ENCODE measurements around the gene NAT16. TPM values are rescaled to one million over a fixed set of nuclear protein-coding genes. Genes with fewer than 3 reads are reported as not detected.
A peak's percentile ranks its signal among the peaks of the same experiment; 100 is the strongest.

NAT16 gene
- total and polyA plus RNA-seq, 2 of the 13 experiments (the other 11 are each of a cell fraction or from before 2014, with no cell fraction given): 0.04 TPM; not detected in 1

- TF ChIP-seq RNF219 (CRISPR knock-in tag; IDR thresholded peaks at IDR 0.05): 0 out of 2 replicates have a peak, but pooled peaks have one; percentile 22
- TF ChIP-seq TFDP1 (CRISPR knock-in tag; IDR thresholded peaks at IDR 0.05; ENCODE audit: borderline replicate concordance): peak; percentile 75; the same call in 1 of the 2 replicates
- no peak for TF ChIP-seq ZNF569 (CRISPR knock-in tag; IDR thresholded peaks at IDR 0.05; ENCODE audit: borderline replicate concordance)
- peak; percentile 92 for TF ChIP-seq ZNF574 (CRISPR knock-in tag; IDR thresholded peaks at IDR 0.05)
- no peak for TF ChIP-seq AGO1 (IDR thresholded peaks at IDR 0.05; ENCODE audit: low read depth, low read length, poor library complexity, severe bottlenecking)
- no peak for TF ChIP-seq ETV6 (CRISPR knock-in tag; conservative IDR thresholded peaks at IDR 0.05)
- TF ChIP-seq ZNF136 (CRISPR knock-in tag; IDR thresholded peaks at IDR 0.05; ENCODE audit: low read depth): no peak
- TF ChIP-seq ZNF124 (CRISPR knock-in tag; IDR thresholded peaks at IDR 0.05): peak; percentile 67; the same call in 1 of the 2 replicates
- TF ChIP-seq MYNN (CRISPR knock-in tag; IDR thresholded peaks at IDR 0.05; ENCODE audit: low read depth): no peak
- no peak for TF ChIP-seq SNAPC5 (CRISPR knock-in tag; IDR thresholded peaks at IDR 0.05; ENCODE audit: borderline replicate concordance)
- no peak for TF ChIP-seq TCF12 (IDR thresholded peaks at IDR 0.05)
- peak; percentile 70; the same call in 1 of the 2 replicates for TF ChIP-seq TCF12 (CRISPR knock-in tag; IDR thresholded peaks at IDR 0.05)
- TF ChIP-seq ZNF792 (CRISPR knock-in tag; IDR thresholded peaks at IDR 0.05): no peak; the same call in 1 of the 2 replicates
- peak; percentile 66 for TF ChIP-seq CTCF (CRISPR knock-in tag; IDR thresholded peaks at IDR 0.05)
- TF ChIP-seq CSRNP2 (CRISPR knock-in tag; conservative IDR thresholded peaks at IDR 0.05; ENCODE audit: low read depth): no peak
- no peak for TF ChIP-seq ZNF296 (CRISPR knock-in tag; conservative IDR thresholded peaks at IDR 0.05)
These were observed 37.5 kb upstream of the NAT16 start, which contains the start of the genes PLOD3 and ZNHIT1 (continued) for GRCh38 chr7:101217388-101218235.
